Daoy (cell line): ENCODE results near the gene EHMT2. TPM values are rescaled to one million over a fixed set of nuclear protein-coding genes. Genes with fewer than 3 reads are reported as not detected.

ENCODE experiments used
- DNase-seq: peaks from one replicate; pipeline ENCODE4 v3.0.0-alpha.2; 2015; ENCODE audit warnings: low read depth
- total RNA-seq: library from RNA; depleted of rRNA; stranded (reverse); fragments of >200 nt; shearing (Covaris generic); gene quantifications from 2 replicates; pipeline ENCODE4 v1.2.3, GENCODE V29; 2014

Gene EHMT2
- total RNA-seq, 1 experiment from 2014 or later: 80.6 TPM

DNA sequence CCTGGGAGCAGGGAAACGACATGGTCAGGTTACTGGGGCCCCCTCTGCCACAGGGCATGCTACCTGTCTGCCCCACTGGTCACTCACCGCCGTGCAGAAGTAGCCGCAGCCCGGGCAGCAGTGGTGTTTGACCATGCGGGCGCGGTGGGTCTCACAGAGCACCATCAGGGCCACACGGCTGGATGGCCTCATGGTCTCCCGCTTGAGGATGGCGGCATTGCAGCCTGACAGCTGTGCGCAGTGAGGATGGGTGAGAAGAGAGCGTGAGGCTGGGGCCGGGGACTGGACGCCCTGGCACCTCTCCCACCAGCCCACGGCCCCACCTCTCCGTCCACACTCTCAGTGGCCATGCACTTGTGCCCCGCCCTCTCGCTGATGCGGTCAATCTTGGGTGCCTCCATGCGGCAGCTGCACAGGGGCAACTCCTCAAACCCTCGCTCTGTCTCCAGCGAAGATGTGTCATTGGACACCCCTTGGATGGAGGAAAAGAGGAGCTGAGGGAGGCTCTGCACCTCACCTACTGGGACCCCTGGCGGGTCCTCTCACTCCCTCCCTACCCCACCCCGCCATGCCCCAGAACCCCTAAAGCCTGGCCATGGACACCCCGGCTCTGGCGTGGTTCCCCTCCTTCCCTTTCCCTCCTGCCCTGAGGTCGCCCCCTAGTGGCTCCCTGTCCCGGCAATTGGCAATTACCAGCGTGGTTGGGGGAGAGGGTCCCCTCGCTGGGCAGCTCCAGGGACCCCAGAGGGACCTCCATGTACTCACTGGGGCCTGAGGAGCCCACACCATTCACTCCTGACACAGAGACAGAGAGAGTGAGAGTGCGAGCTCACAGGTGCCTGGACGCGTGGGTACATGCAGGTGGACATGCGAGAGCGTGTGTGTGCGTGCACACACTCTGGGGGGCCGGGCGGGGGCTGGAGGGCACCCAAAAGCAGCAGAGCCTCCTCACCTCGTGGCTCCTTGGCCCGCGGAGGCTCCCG lies 8.9 kb downstream of the EHMT2 start:
- DNase-seq: no peak

DNA sequence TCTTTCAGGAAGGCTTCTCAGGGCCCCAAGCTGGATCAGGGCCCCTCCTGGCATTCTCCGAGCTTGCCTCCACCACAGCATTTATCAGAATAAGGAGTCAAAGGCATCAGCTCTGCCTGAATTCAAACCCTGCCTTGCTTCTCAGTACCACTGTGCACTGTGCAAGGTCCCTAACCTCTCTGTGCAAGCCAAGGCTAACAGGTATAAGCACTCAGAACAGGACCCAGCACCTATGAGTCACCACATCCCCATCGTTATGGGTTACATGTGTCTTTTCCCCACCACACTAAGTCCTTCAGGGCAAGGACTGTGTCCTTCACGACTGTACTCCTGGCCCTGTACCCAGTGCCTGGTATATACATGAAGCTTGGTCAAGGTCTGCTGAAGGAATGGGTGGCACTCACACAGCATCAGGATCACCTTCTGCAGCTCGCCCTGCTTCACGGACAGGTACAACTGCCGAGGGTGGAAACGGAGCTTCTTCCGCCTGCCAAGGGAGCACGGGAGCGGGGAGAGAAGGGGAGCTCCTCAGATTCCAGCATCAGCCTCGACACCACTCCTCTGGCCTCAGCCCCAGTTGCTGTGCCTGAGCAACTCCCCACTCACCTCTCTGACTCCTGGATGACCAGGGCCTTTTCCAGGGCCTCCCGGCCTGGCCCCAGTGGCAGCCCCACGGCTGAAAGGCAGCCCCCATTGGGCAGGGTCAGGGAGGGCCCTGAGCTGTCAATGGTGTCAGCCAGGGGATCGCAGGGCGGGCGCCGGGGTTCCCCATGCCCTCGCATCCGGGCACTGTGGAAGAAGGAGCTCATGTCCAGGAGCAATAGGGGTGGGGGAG lies 10.1 kb downstream of the EHMT2 start:
- no peak for DNase-seq

DNA sequence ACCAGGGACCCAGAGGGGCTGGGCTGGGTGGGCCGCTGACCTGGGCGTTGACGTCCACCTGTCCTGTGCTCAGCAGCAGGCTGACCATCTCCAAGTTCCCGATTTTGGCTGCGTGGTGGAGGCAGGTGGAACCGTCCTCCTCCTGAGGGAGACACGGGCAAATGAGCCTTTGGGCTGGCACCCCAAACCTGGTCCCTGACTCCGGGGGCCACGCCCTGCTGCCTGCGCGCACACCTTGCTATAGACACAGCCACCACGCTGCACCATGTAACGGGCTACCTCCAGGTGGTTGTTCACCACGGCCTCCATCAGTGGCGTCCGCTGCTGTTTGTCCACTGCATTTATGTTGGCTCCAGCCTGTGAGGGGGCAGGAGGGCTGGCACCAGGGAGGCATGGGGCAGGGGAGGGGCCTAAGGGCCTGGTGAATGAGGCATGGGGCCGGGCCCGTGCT lies 10.9 kb downstream of the EHMT2 start:
- no peak for DNase-seq

DNA sequence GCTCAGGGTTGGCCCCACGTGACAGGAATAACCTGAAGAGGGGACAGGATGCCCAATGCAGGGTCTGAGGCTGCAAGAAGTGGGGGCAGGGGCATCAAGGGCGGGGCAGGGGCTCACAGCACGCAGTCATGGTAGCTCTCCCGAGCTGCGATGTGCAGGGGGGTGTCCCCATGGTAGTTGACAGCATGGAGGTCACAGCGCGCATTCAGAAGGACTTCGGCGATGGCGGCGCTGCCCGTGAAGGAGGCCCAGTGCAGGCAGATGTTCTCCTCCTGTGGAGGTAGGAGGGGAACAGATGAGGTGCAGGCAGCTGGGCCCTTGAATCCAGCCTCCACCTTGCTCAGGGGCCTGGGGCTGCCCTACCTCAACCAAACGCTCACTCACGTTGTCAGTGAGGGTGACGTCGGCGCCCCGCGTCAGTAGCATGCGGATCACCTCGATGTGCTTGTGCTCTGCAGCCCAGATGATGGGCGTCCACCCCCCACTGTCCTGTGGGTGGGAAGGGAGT lies 12.9 kb downstream of the EHMT2 start:
- no peak for DNase-seq

DNA sequence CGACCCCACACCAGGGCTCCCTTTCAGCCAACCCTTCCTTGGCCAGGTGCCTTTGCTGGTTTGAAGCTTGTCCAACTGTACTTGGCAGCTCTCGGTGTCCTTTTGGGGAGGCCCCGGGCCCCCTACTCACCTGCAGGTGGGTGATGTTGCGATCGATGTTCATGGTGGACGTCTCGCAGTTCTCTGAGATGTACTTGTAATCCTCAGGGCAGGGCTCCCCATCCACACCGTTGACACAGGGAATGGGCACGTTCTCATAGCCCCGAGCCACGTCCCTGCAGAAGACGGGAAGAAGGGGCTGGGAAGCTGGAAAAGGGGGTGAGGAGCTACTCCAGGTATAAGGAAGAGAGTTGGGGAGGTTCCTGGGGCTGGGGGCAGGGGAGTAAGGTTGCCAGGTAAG lies 13.8 kb downstream of the EHMT2 start:
- no peak for DNase-seq

DNA sequence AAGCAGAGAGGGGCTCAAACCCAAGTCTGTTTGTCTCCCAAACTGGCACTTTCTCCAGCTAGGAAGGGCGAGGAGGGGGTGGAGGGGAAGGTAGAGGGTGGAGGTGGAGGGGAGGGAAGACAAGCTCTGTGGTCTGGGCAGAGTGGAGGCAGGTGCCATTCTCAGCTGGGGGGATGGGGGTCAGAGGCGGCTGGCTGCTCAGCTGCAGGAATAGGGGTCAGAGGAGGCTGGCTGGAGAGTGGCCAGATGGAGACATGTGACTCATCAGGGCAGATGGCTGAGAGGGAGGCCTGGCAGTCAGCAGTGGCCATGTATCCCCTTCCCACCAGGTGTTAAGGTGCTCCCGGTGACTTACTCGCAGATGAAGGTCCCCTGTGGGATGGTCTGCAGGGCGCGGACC lies 15.2 kb downstream of the EHMT2 start:
- DNase-seq: peak; percentile 43

DNA sequence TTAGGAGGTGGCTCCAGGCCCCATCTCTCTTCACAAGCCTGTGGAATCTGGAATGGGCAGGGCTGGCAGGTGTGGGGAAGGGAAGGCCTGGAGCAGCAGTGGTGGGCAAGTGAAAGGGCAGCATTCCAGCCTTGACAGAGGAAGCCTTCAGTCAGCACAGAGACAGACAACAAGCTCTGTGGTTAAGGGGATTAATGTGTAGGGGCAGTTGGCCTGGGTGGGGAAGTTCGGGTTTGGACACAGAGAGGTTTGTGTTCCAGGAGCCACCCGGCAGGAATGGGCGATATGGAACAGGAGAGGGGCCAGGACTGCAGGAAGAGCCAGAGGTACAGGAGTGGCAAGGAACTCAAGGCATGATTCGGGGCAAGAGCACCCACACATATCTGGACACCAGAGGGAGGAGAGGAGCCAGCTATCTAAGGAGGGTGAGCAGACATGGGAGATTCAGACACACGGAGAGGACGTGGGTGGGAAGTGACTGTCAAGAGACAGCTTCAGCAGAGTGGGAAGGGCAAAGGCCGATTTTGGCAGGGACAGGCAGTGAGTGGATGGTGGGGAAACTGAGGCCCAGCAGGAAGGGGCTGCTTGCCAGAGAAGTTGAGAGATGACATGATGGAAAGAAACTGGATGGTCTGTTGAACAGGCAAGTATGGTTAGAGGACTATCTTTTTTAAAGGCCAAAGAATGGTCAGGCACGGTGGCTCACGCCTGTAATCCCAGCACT lies 16.2 kb downstream of the EHMT2 start:
- no peak for DNase-seq

DNA sequence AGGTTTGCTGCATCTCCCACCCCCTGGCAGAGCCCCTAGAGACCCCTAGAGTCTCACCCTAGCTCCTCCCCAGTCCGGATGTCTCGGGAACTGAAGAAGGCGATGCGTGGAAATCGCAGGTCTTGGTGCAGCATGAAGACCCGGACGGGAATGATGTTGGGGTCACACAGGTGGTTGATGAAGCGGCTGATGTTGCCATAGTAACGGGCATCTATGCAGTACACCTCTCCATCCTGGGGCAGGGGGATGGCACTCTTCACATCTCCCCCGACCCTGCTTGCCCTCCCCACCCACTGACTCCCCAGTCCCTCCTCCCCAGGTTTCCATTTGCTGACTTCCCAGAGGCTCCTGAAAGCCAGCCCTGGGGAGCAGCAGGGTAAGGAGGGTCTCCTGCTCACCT lies 16.9 kb downstream of the EHMT2 start:
- no peak for DNase-seq

DNA sequence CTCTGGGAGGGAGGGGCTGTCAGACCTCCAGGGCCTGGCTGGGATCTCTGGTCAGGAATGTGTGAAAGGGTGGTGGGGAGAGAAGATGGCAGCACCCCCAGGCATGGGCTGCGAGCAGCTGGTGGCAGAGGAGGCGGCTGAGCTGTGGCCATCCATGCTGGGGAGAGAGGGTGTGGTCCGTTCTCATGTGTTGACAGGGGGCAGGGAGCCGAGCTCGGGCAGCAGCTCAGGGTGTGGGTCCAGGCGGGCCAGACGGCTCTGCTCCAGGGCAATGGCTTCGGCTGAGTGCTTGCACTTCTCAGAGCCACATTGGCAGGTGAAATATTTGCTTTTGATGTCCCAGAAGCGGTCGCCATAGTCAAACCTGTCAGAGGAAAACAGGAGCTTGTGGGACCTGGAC lies 17.6 kb downstream of the EHMT2 start:
- DNase-seq: no peak

DNA sequence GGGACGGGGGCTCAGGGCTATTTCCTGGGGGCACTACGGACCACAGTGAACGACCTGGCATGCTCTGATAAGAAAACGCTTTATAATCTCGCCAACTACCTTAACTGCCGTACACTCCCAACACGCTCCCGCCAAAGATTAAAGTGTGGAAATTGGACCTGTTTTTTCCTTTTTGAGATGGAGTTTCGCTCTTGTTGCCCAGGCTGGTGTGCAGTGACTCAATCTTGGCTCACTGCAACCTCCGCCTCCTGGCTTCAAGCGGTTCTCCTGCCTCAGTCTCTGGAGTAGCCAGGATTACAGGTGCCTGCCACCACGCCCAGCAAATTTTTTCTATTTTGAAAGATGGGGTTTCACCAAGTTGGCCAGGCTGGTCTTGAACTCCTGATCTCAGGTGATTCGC lies 18.4 kb downstream of the EHMT2 start:
- no peak for DNase-seq

DNA sequence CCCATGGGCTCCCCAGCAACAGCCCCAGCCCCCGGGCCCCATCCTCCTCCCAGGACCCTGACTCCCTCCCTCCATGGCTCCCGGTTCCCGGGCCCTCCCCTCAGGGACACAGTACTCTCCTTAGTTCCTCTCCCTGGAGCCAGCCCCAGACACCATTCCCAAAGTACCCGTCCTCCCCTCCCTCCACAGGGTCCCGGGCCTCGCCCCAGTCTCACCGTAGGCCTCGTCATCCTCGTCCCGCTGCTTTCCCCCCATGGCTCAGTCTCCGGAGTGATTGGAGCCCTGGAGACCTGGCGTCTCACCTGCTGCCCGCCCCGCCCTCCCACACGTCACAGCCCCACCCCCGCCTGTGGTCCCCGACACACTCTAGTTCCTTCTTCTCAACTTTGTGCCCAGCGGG lies 18.8 kb downstream of the EHMT2 start, which contains the start of gene SLC44A4:
TSS of gene SLC44A4 (minus strand) at position 272 of the 400 bp plus-strand sequence. CDS start at position 255, 17 bp downstream.
- no peak for DNase-seq

DNA sequence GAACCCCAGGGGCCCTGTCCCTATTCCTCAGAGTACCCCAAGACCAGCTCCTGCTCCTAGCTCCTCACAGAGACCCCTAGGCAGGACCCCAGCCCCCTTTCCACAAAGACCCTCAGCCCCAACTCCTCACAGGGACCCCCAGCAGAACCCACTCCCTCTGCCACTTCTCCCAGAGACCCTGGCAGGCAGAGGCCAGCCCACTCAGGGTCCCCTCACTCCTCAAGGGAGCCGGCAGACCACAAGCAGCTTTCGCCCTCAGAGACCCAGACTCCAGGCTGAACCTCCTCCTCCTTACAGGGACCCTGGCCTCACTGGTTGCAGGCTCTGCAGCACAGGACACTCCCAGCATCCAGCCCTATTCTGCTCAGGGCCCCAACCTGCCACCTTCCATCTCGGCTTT lies 19.3 kb downstream of the EHMT2 start:
- DNase-seq: no peak

DNA sequence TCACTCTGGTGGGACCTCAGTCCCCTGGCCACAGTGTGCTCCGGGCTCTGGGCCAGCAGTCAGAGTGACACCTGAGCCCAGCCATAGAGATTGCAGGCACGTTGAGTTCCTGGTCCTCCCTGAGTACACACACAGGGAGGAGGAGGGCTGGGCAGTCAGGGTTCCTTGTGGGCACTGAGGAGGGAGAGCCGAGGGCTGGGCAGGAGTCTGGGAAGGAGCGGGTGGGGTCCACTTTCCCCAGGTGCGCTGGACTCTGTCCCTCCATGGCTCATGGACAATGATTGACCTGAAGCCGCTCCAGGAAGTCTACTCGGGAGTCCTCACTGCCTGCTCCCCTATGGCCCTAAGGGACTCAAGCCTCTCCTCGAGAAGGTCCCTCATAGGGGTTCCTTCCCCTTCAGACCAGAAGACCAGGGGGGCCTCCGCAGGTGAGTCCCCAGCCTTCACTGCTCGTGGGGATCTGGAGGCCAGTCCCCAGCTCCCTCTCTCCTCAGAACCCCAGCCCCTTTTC lies 19.8 kb downstream of the EHMT2 start:
- peak; percentile 4 for DNase-seq

DNA sequence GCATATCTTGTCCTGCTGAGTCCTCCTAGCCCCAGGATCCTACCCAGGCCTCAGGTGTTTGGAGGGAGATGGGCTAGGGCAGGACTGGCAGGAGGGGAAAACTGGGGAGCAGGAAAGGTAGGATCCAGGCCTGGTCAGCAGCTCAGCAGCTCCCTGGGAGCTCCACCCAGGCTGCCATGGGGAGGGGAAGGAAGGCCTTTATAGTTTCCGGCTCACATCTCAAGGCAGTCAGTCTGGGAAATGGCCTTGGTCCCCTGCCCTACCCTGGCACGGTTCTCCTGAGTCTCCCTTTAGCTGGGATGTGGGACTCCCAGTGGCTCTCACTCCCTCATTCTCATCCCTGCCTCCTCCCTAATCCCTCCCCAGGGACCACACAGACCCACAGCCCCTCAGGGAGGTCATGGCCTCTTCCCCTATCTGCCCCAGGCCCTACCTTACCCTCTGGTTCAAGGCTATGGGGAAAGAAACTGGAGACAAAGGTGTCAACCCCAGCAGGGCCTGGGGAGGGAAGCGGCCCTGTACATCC lies 20.3 kb downstream of the EHMT2 start:
- no peak for DNase-seq

DNA sequence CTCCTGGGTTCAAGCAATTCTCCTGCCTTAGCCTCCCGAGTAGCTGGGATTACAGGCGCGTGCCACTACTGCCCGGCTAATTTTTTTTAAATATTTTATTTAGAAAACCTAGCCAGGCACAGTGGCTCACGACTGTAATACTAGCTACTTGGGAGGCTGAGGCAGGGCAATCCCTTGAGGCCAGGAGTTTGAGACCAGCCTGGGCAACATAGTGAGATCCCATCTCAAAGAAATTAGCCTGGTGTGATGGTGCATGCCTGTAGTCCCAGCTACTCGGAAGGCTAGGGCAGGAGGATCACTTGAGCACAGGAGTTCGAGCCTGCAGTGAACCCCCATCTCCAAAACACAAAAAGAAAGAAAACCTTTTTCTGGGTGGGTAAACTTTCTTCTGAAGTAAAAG lies 21.1 kb downstream of the EHMT2 start:
- no peak for DNase-seq

DNA sequence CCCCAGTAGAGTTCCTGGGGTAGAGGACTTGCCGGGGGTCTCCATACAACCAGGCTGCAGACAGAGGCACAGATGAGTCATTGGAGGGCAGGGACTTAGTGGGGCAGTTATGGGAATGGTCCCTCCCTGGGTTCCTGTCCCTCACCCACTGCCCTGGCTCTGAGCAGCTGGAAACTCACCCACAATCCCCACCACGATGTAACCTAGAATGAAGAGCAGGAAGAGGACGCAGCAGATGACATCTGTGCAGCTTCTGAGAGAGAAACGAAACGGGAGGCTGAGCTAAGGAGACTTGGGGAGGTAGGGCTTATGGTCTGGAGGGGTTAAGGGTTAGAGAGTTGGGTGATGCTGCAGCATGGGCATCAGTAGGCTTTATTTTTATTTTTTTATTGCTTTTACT lies 21.6 kb downstream of the EHMT2 start:
- DNase-seq: no peak

DNA sequence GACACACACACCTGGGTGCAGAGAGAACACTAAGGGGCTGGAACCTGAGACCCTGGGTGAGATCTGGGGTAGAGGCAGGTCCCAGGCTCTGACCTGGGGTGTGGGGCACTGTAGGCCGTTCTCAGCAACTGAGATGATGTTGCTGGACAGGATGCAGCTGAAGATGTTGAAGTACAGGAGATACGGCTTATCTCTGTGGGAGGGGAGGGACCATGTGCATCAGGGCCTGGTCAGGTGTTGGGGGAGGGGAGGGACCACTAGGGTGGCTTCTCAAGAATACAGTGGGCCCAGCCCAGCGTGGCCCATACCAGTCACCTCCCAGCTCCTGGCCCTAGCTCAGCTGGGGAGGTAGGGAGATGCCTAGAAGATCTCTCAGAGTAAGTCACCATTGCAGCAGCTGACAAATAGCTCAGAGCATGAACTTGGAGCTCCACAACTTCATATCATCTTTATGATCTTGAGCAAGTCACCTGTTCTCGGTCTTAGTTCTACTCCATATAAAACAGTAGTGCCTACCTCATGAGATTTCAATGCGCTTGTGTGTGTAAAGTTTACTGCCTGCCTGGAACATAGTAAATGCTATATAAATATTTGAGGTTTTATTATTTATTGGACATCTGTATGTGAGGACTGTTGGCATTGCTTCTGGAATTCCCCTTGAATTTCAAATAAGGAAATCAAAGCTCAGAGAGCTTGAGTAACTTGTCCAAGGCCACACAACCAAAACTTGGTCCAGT lies 22.5 kb downstream of the EHMT2 start:
- no peak for DNase-seq

DNA sequence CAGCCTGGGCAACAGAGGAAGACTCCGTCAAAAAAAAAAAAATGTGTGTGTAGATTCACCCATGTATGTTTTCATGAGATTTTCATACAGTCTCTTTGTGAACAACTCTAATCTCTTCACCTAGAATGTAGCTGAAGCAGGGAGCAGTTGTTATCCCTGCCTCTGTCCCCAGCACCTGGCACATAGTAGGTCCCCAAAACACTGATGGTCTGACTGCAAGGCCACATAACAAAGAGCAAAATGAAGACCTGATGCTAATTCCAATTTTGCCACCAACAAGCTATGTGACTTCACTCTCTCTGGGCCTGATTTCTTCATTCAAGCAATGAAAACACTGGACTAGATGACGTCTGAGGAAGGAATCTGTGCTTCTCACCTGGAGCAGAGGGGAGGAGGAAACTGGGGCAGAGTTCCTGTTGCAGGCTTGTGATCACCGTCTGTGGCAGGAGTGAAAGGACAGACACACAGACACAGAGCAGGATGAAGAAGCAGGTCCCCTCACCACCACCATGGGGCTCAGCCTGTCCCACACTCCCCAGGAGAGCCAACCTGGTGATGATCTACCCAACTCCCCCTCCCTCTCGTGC lies 23.3 kb downstream of the EHMT2 start:
- no peak for DNase-seq

DNA sequence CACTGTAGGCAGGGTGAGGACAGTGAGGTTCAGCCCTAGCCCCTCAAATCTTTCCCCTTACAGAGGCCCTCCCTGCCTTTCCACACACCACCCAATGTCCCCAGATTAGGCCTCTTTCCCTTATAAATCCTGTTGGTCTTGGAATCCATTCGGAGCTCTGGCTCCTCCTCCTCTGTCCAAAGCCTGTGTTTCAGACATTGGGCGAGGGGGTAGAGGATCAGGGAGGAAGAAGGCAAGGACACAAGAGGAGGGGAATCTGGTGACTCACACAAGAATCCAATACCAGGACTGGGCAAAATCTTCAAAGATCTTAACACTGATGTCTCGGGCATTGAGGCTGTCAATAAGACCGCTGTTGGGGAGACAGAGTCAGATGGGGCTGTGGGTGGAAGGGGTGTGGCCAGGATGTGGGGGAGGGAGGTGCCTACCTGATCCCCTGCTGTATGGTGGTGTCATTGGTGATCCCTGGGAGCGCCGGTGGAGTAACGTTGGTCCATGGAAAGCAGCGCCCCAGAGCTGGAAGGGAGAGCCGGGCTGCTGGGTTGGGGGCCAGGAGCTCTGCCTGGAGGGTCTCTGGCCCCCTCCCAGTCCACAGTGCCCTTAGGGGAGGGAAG lies 26.3 kb downstream of the EHMT2 start:
- DNase-seq: no peak
